Stimulated activated CD8-positive, alpha-beta memory T cell treated with anti-CD3 and anti-CD28 coated beads, Interleukin-15, amount 100 ng/mL, for 24 hours (primary cell): ENCODE data around the gene RGL2.
A peak's percentile ranks its signal among the peaks of the same experiment; 100 is the strongest.
"Not testable (repeated sequence)": the region's sequence is repeated elsewhere in the genome, so short reads cannot be mapped to it uniquely, and the experiment has no call there.

Experiments
- DNase-seq: peaks from one replicate; pipeline ENCODE4 v3.0.0-alpha.2; 2020; ENCODE audit warnings: low read depth

Gene RGL2

DNA sequence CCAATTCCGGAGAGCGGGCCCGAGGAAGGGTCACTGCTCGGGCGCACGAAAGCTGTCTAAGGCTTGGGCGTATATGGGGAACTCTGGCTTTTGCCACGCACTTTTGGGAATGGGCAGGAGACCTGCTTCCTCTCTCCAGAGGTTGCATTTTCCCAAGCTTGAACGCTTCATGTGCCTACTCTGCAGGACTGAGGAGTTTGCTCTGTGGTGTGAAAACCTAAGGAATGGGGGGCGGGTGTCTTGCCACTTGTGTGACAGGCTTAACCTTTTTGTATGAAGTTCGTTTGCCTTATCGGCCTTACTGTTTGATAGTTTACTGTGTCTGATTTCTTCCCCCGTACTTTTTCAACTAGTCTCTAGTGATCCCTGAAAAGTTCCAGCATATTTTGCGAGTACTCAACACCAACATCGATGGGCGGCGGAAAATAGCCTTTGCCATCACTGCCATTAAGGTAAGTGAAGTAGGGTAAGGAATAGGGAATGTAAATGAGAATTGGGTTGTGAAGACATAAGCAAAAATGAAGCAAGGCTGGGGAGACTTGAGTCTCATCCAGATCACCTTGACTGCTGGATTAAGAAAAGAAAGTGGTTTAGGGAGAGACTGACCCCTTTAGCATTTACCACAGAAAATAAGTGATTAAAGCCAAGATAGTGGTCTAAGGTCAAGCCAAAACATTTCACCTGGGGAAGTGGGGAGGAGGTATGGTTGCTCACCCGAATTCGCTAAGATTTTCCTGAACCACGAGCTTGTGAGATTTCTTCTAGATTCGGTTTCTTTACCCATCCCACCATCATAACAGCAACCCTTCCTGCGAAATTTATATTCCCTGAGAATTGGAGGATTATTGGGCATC is 26.2 kb downstream of the RGL2 start:
- no peak for DNase-seq

DNA sequence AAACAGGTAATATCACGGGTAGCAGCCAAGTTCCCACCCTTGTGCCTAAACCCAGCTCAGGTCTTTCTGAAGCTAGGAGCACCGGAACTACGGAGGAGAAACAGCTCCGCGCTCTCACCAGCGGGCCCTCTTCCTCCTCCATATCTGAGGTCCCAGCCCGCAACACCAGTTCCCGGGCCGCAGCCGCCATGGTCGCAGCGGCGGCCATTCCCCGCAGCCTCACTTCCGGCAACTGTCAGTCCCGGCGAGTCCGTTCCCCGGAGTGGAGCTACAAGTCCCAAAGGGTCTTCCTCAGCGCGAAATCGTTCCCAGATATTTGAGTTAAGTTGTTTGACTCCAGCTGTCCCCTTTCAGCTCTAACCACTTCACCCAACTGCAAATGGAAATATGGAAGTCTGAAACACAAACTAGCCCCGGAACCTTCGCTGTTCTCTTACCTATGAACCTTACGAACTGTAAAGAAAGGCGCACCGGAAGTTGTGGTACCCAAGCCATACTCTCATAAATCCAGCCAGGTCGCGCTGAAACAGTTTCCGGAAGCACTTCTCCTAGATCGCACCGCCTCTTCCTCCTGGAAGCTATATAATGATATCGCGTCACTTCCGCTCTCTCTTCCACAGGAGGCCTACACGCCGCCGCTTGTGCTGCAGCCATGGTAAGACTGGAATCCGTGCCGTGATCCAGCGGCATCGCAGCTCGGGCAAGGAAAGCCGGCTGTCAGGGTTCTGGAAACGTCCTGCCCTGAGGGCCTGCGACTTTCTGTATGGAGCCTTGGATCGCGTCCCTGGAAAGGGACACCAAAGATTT is 27.1 kb downstream of the RGL2 start, which contains the start of the genes RPS18 and VPS52:
TSS of gene RPS18 (plus strand) at position 608 of the 807 bp plus-strand sequence. CDS start at position 653, 45 bp downstream.
TSS of gene VPS52 (minus strand) at position 409 of the 807 bp plus-strand sequence. CDS start at position 208, 201 bp downstream.
- peak; percentile 74 for DNase-seq

DNA sequence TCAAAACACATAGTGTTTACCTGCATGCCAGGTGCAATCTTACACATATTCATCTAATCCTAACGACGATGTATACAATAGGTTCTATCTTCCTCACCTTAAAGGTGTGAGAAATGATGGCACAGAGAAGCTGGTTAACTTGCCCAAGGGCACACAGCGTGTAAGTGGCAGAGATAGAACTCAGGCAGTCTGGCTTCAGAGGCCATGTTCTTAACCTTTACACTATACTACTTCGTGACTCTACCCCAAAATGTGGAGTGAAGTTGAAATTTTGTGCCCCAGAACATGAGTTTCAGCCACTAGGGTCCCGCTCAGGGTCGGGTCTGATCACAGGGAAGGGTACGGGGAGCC is 27.6 kb downstream of the RGL2 start:
- DNase-seq = no peak

DNA sequence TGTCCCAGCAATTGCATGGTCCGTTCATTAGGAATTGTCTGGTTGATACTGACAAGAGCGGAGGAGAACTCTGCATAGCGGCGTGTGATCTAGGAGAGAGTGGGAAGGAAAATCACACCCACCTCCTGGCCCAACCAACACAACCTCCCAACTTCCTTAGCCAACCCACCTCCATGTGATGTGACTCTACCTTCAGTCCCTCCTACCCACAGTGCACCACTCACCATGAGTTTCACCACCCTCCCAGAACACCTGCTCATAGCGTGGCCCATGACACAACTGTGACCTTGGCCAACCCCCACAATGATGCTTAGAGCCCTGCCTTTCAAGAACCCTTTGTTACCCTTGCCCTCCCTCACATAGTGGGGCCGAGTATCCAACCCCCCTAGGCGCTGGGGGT is 34.7 kb downstream of the RGL2 start:
- no peak for DNase-seq

DNA sequence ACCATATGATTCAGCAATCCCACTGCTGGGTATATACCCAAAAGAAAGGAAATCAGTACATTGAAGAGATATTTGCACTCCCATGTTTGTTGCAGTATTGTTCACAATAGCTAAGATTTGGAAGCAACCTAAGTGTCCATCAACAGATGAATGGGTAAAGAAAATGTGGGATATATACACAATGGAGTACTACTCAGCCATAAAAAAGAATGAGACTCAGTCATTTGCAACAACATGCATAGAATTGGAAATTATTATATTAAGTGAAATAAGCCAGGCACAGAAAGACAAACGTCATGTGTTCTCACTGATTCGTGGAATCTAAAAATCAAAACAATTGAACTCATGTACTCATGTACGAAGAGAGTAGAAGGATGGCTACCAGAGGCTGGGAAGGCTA is 36.3 kb downstream of the RGL2 start:
- DNase-seq = not testable (repeated sequence)

DNA sequence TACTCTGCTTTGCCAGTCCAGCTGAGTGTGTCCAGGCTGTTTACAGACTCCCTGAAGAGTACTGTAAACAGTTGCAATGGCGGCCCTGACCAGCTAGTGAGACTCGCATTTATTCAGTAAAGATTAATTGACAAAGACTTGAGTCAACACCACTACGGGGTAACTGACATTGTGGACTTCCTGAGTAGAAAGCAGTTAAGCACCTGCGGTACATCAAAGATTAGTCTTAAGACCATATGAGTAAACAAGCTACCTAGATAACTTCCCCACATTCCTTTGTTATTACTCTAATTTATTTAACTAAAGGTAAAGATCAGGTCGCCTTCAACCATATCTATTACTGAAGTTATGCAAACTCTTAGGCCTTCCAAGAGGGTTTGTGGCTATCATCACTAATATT is 39.7 kb downstream of the RGL2 start:
- DNase-seq = no peak

DNA sequence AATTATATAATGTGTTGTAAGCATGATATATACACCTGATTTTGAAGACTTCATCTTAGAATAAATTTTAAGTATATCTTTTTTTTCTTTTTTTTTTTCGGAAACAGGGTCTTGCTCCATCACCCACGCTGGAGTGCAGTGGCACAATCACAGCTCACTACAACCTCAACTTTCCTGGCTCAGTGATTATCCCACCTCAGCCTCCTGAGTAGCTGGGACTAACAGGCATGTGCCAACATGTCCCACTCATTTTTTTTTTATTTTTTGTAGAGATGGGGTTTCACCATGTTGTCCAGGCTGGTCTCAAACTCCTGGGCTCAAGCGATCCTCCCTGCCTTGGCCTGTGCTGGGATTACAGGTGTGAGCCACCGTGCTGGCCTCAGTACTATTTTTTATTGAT is 44.2 kb downstream of the RGL2 start:
- no peak for DNase-seq

DNA sequence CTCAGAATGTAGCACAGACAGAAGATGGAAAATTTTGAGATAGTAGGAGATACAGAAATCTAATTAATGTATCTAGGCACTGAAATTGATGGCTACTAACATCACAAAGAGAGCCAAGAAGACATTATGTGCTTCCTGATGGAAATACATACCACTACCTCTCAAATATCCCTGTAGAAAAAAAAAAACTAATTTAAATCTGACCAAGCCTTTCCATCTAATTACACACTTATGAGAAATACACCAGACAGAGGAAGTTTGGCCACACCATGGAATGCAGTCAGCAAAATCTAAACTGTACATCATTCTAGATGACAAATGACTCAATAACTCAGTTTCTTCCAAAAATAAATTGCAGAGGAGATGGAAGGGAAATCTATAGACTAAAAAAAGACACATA is 46.0 kb downstream of the RGL2 start:
- no peak for DNase-seq

DNA sequence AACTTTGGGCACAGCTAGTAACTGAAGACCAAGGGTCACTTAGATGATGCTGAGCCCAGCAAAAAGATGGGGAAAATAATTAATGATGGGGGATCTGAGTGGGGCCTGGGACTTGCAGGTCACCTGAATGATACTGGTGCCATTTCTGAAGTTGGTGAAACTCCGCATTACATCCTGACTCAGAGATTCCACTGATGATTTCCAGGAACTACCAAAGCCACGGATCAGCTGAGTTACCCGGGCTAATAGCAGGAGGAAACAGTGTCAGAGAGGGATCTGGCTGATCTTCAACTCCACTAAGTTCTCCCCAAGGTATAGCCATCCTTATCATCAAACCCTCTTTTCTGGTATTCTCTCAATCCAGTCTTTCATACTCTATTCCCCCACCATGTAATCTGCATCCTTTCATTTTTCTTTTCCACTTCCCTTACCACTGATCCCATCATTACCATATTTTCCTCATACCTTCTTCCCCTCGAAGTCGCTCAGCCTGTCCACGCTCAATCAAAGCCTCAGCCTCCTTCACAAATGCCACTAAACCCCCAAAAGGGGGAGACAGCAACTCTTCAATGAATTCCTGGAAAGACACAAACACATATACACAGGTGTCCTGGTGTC is 47.2 kb downstream of the RGL2 start:
- DNase-seq = no peak

DNA sequence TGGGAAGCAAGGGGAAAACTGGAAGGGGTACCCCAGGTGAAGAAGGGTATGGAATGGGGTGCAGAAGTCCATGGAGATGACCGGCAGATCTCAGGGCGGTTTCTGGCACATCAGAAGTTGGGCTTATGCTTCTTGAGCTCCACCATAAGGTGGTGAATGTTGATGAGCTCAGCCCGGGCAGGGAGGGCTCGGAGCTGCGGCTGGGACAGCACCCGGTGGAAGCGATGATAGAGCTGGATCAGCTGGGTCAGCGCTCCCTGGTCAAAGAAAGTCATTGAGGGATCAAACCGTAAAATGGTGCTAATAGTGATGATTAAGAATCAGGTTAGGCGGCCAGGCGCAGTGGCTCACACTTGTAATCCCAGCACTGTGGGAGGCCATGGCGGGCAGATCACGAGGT is 48.0 kb downstream of the RGL2 start:
- no peak for DNase-seq

DNA sequence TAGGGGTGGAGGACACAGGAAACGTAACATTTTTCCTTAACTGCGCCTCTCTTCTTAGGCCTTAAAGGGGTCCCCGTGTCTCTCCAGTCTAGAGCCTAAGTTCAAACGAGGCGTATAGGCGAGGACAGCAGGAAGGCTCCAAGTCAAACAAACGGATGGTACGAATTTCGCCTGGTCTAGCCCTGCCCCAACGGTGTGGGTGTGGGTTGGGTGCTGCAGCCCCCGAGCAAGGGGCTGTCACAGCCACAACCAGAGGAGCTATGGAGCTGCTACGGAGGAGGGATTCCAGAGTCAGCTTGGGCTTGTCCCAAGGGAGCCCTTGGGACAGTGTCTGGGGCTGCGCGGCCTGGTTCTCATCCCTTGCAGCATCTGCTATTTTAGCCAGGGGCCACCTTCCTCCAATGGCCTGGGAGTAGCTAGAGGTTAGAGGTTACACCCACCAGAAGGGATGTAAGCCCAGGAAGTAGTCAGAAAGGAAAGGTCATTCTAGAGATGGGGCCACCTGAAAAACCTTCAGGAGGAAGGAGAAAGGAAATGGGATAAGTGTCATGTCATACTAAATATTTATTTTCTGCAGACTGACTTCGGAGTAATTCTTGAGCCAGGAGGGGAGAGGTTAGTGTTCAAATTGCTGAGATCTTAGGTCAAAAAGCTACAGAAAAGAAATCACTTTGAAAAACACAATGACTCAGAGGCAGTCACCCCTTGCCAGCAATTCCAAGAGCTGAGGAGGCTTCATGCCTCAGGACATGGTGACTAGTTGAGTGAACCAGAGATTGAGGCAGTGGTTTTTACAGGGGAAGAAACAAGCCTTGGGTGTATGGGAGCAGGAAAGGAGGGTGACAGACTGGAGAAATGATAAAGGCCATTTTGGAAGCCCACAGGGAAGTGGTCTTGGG is 48.8 kb downstream of the RGL2 start:
- no peak for DNase-seq

DNA sequence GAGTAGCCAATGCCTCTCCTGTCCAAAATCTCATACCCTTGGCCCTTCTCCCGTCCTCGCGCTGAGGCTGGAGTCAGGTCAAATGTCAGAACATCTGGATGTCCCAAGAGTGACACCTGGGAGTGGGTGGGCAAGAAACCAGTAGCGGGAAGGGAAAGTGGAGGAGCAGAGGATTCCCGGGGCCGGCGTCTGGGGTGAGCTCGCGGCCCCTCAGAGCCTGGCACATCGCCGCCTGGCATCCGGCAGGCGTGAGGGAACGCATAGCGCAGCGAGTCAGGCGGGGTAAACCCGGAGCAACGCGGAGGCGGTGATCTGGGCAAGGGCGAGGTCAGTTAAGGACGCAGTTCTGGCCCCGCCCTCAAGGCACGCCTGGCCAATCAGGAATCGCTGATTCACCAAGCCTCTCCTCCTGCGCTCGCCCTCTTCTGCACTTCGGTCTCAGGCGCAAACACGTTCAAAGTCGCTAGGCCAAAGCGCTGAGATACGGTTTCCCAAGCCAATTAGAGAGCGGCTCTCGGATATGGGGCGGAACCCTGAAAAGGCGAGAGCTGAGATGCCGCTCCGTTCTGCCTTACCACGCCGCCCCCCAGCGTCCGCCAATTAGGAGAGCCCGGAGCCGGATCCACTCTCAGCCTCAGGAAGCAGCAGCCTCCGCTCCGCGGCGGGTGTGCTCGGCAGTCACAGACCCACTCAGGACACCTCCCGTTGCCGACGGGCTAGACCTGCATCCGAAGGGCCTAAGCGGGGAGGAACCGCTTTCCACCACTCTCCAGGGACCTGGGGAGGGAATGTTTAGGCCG is 49.6 kb downstream of the RGL2 start:
- peak; percentile 77 for DNase-seq

DNA sequence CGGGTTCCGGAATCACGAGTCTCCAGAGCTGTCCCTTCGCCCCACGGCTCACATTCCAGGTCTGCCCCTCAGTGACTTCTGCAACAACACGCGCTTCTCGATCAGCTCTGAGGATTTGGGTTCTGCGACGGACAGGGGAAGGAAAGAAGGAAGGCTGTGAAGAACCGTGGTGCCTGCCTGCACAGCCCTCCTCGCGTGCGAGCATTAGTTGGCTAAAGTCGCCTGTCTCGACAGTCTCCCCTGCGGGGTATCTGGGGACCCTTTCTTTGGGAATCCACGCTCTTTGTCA is 50.2 kb downstream of the RGL2 start:
- DNase-seq = peak; percentile 24

DNA sequence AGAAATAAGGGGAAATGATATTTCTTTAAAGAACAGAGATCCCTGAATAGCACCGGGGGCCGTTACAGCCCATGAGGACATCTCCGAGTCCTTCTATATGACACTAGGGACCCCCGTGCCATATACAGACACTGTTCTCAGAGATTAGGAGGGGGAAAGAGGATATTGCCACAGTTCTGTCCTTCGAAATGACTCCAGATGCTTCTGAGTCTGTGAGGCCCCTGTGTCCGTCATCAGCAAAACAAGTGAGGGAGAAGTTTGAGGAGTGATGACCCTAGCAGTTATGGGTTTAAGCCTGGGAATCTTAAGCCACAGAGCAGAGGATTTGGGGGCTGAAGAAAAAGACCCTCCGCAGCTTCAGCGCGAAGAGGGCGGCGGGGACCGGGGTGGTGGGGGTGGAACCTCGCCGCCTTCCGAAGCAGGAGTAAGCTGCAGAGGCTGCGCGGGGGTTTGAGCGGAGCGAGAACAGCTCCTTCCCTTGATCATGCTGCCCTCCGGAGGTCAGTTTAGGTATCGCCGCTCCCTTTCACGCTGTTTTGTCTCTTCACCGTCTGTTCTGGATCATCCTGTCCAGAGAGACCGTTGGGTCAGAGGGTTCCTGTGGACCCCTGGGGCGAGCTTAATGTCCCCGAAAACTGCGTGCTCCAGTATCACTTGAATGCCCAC is 50.6 kb downstream of the RGL2 start:
- peak; percentile 79 for DNase-seq

DNA sequence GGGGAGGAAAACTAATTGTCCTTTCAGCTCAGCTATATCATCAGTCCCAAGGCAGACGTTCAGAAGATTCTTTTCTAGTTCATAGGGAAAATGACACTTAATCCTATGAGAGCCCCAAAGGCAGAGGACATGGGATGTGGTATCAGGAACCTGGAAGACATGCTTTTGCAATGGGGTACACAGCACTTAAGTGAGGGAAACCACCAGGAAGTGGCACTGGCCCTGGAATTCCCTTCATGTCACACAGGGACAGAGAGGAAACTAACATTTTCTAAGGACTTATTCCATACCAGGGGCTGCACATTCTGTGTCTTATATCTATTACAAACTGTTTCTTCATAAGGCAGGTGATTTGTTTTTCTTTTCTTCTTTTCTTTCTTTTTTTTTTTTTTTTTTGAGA is 55.3 kb downstream of the RGL2 start:
- DNase-seq = no peak

DNA sequence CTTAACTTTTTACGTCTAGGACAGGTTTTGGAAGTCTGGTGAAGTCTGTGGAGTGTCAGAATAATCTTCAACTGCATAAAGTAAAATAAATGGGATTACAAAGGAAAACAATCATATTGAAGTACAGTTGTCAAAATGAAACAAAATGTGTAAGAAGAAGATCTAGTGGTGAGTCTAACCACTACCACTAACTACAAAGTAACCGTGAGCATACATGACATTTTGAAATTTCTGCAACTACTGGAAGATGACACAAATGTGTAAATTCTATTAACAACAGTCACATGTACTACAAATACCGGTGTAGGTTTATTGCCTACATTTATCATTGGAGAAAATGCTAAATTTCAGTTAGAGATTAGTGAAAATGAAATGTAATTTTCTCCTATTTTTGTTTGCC is 56.8 kb downstream of the RGL2 start:
- DNase-seq = no peak
